ENCODE measurements around the gene TRIM71. TPM values are rescaled to one million over a fixed set of nuclear protein-coding genes. Genes with fewer than 3 reads are reported as not detected.

The TRIM71 gene
- total RNA-seq, 1 donor from 2014 or later = 0.52 TPM

DNA sequence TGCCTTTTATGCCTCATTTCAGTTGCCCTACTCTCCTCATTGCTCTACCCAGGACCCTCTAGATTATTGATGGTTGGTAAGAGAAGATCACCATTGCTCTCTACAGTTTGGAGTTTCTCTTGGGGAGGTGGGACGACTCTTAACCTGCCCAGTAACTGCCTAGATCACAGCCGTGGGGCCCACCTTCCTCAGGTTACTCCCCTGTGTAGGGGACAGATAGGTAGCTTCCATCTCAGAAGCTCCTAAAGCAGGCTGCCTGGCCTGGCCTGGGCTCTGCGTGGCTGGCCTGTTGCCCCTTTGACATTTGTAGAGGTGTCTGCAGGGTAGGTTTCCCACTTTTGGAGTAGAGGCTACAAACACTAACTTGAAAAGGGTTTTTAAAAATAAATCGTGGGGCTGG lies 42.7 kb downstream of the TRIM71 start:
- no peaks in the 10 kb centered on the region for H3K9me3 ChIP-seq (ENCODE audit: control insufficient read depth in 3 of 3, low read length in 3 of 3)
- no peak overlapping the region for H3K9ac ChIP-seq (ENCODE audit: low read depth in 1 of 3, low read length in 3 of 3)
- no peak overlapping the region for H3K4me3 ChIP-seq (ENCODE audit: low read length in 3 of 3)
- H3K36me3 ChIP-seq (ENCODE audit: control insufficient read depth in 3 of 3, insufficient read depth in 3 of 3, low read length in 3 of 3) = no peaks in the 10 kb centered on the region
- no peaks in the 10 kb centered on the region for H3K4me1 ChIP-seq (ENCODE audit: control insufficient read depth in 3 of 3, insufficient read depth in 3 of 3, low read length in 3 of 3)
- no peak overlapping the region for H3K27ac ChIP-seq (ENCODE audit: low read depth, low read length)
- peaks cover 0 to 2% (median 0%) of the 10 kb centered on the region in 3 donors for H3K27me3 ChIP-seq (ENCODE audit: control insufficient read depth in 3 of 3, insufficient read depth in 3 of 3, low read length in 3 of 3)

DNA sequence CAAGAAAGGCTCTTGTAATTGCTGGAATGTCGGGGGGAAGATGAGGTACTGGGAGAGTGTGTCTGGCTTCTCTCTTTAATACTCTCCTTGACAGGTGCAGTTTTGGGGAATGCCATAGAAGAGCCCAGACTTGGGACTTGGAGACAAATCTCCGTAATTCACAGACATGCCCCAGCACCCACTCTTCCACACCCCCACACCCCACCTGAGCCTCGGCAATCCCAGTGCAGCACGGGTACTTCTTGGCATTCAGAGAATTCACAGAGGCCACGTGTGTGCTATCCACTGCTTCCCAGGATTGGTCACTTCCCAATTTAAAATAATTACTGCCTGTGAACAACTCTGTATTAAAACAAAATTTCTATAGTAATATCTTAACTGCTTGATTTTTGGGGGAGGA lies 43.9 kb downstream of the TRIM71 start:
- peaks cover 0 to 3% (median 2%) of the 10 kb centered on the region in 3 donors for H3K27me3 ChIP-seq (ENCODE audit: control insufficient read depth in 3 of 3, insufficient read depth in 3 of 3, low read length in 3 of 3)
- no peak overlapping the region for H3K9ac ChIP-seq (ENCODE audit: low read depth in 1 of 3, low read length in 3 of 3)
- H3K27ac ChIP-seq (ENCODE audit: low read depth, low read length) = no peak overlapping the region
- no peak overlapping the region for H3K4me3 ChIP-seq (ENCODE audit: low read length in 3 of 3)
- no peaks in the 10 kb centered on the region for H3K4me1 ChIP-seq (ENCODE audit: control insufficient read depth in 3 of 3, insufficient read depth in 3 of 3, low read length in 3 of 3)
- H3K36me3 ChIP-seq (ENCODE audit: control insufficient read depth in 3 of 3, insufficient read depth in 3 of 3, low read length in 3 of 3) = no peaks in the 10 kb centered on the region
- H3K9me3 ChIP-seq (ENCODE audit: control insufficient read depth in 3 of 3, low read length in 3 of 3) = no peaks in the 10 kb centered on the region

GRCh38 chr3:32862247-32862935 lies 44.6 kb downstream of the TRIM71 start:
- no peaks in the 10 kb centered on the region for H3K36me3 ChIP-seq (ENCODE audit: control insufficient read depth in 3 of 3, insufficient read depth in 3 of 3, low read length in 3 of 3)
- H3K4me3 ChIP-seq (ENCODE audit: low read length in 3 of 3) = no peak overlapping the region
- H3K27me3 ChIP-seq (ENCODE audit: control insufficient read depth in 3 of 3, insufficient read depth in 3 of 3, low read length in 3 of 3) = peaks cover 0 to 3% (median 2%) of the 10 kb centered on the region in 3 donors
- H3K4me1 ChIP-seq (ENCODE audit: control insufficient read depth in 3 of 3, insufficient read depth in 3 of 3, low read length in 3 of 3) = no peaks in the 10 kb centered on the region
- H3K9ac ChIP-seq (ENCODE audit: low read depth in 1 of 3, low read length in 3 of 3) = no peak overlapping the region
- H3K27ac ChIP-seq (ENCODE audit: low read depth, low read length) = no peak overlapping the region
- no peaks in the 10 kb centered on the region for H3K9me3 ChIP-seq (ENCODE audit: control insufficient read depth in 3 of 3, low read length in 3 of 3)

DNA sequence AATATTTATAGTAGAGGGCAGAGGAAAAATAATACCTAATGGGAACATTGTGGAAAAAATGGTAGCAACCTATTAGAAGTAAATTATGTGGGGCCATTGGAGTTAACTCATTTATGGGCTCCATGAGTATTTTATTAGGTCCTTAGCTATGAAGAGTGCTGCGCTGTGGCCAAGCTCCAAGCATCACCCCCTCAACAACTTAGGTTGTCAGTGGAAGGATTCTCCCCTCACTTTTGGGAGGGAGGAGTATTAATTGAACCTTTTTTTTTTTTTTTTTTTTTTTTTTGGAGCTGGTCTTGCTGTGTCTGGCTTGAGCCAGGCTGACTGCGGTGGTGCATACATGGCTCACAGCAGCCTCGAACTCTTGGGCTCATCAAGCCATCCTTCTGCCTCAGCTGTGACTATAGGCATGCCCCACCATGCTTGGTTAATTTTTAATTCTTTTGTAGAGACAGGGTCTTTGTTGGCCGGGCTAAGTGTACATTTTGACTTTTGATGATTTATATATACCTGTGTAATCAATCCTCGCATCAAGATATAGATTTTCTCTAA lies 45.2 kb downstream of the TRIM71 start:
- no peak overlapping the region for H3K4me3 ChIP-seq (ENCODE audit: low read length in 3 of 3)
- H3K27ac ChIP-seq (ENCODE audit: low read depth, low read length) = no peak overlapping the region
- H3K9me3 ChIP-seq (ENCODE audit: control insufficient read depth in 3 of 3, low read length in 3 of 3) = no peaks in the 10 kb centered on the region
- no peaks in the 10 kb centered on the region for H3K36me3 ChIP-seq (ENCODE audit: control insufficient read depth in 3 of 3, insufficient read depth in 3 of 3, low read length in 3 of 3)
- H3K27me3 ChIP-seq (ENCODE audit: control insufficient read depth in 3 of 3, insufficient read depth in 3 of 3, low read length in 3 of 3) = peaks cover 0 to 3% (median 2%) of the 10 kb centered on the region in 3 donors
- no peaks in the 10 kb centered on the region for H3K4me1 ChIP-seq (ENCODE audit: control insufficient read depth in 3 of 3, insufficient read depth in 3 of 3, low read length in 3 of 3)
- H3K9ac ChIP-seq (ENCODE audit: low read depth in 1 of 3, low read length in 3 of 3) = no peak overlapping the region

- Histone ChIP-seq H3K4me3 (ENCODE audit: low read length in 3 of 3) (no peak overlapping the region), H3K9me3 (ENCODE audit: control insufficient read depth in 3 of 3, low read length in 3 of 3) (no peaks in the 10 kb centered on the region), H3K27ac (ENCODE audit: low read depth, low read length) (no peak overlapping the region), H3K4me1 (ENCODE audit: control insufficient read depth in 3 of 3, insufficient read depth in 3 of 3, low read length in 3 of 3) (no peaks in the 10 kb centered on the region), H3K27me3 (ENCODE audit: control insufficient read depth in 3 of 3, insufficient read depth in 3 of 3, low read length in 3 of 3) (peaks cover 0 to 3% (median 0%) of the 10 kb centered on the region in 3 donors), H3K36me3 (ENCODE audit: control insufficient read depth in 3 of 3, insufficient read depth in 3 of 3, low read length in 3 of 3) (no peaks in the 10 kb centered on the region), H3K9ac (ENCODE audit: low read depth in 1 of 3, low read length in 3 of 3) (no peak overlapping the region)
Measured at GRCh38 chr3:32865383-32865782, 47.6 kb downstream of the TRIM71 start.

DNA sequence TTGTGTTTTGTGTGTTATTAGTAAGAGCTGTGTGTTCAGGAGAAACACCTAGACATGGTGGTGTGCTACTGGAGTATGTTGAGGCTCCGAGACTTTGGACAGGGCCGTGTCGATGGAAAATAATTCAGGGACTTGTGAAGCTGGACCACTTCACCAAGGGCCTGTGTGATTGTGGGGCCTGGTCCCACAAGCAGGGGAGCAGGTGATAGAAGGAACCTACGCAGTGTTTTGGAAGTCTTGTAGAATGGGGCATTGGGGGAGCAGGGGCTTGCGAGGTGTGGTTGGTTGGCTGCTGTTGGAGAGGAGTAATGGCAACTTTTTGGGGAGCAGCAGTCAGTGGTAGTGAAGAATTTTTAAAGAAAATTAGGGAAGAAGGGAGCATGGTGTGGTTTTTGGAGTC lies 48.7 kb downstream of the TRIM71 start:
- Histone ChIP-seq H3K36me3 (ENCODE audit: control insufficient read depth in 3 of 3, insufficient read depth in 3 of 3, low read length in 3 of 3) (no peaks in the 10 kb centered on the region), H3K4me1 (ENCODE audit: control insufficient read depth in 3 of 3, insufficient read depth in 3 of 3, low read length in 3 of 3) (no peaks in the 10 kb centered on the region), H3K27me3 (ENCODE audit: control insufficient read depth in 3 of 3, insufficient read depth in 3 of 3, low read length in 3 of 3) (peaks cover 0 to 3% (median 0%) of the 10 kb centered on the region in 3 donors), H3K9me3 (ENCODE audit: control insufficient read depth in 3 of 3, low read length in 3 of 3) (no peaks in the 10 kb centered on the region), H3K4me3 (ENCODE audit: low read length in 3 of 3) (no peak overlapping the region), H3K9ac (ENCODE audit: low read depth in 1 of 3, low read length in 3 of 3) (no peak overlapping the region), H3K27ac (ENCODE audit: low read depth, low read length) (no peak overlapping the region)

GRCh38 chr3:32867954-32868353 lies 50.2 kb downstream of the TRIM71 start:
- peaks cover 0 to 3% (median 0%) of the 10 kb centered on the region in 3 donors for H3K27me3 ChIP-seq (ENCODE audit: control insufficient read depth in 3 of 3, insufficient read depth in 3 of 3, low read length in 3 of 3)
- H3K4me1 ChIP-seq (ENCODE audit: control insufficient read depth in 3 of 3, insufficient read depth in 3 of 3, low read length in 3 of 3) = peaks cover 4 to 6% (median 5%) of the 10 kb centered on the region in 3 donors
- no peak overlapping the region for H3K9ac ChIP-seq (ENCODE audit: low read depth in 1 of 3, low read length in 3 of 3)
- H3K27ac ChIP-seq (ENCODE audit: low read depth, low read length) = no peak overlapping the region
- no peaks in the 10 kb centered on the region for H3K9me3 ChIP-seq (ENCODE audit: control insufficient read depth in 3 of 3, low read length in 3 of 3)
- H3K4me3 ChIP-seq (ENCODE audit: low read length in 3 of 3) = no peak overlapping the region
- no peaks in the 10 kb centered on the region for H3K36me3 ChIP-seq (ENCODE audit: control insufficient read depth in 3 of 3, insufficient read depth in 3 of 3, low read length in 3 of 3)

DNA sequence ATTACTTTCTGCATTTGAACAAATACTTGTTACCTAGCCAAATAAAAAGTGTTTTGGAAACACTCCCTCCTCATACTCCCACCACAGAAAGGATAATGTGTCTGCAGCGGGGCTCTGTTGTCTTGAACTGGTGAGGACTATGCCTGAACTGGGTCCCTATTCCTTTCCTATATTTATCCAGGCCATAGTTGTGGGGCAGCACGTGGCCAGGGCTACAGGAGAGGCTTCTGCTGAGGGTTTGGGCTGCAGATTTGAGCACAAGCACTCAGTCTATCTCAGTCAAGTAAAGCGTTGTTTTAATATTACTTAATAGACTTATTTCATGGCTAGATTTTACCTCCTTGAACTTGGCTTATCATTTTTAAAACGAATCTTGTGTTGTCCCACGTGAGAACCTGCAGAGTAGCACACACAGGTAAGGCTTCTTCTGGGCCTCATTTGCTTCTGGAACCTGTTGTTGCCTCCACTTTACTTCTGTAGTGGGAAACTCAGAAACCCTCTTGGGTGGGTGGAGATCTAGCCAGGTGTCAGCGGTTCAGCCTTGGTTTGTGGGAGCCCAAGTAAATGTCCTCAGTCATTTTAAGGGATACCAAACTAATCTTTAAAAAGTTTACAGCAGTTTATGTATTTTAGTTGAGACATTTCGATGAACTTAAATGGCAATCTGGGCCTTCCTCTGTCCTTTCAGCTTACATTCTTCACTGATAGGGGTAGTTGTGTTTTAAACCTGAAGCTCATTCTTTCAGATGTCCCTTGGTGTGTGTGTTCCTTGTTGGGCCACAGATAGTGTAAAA lies 51.1 kb downstream of the TRIM71 start:
- Histone ChIP-seq H3K27me3 (ENCODE audit: control insufficient read depth in 3 of 3, insufficient read depth in 3 of 3, low read length in 3 of 3) (peaks cover 0 to 3% (median 0%) of the 10 kb centered on the region in 3 donors), H3K36me3 (ENCODE audit: control insufficient read depth in 3 of 3, insufficient read depth in 3 of 3, low read length in 3 of 3) (no peaks in the 10 kb centered on the region), H3K27ac (ENCODE audit: low read depth, low read length) (no peak overlapping the region), H3K4me1 (ENCODE audit: control insufficient read depth in 3 of 3, insufficient read depth in 3 of 3, low read length in 3 of 3) (peaks cover 12 to 15% (median 14%) of the 10 kb centered on the region in 3 donors), H3K9me3 (ENCODE audit: control insufficient read depth in 3 of 3, low read length in 3 of 3) (no peaks in the 10 kb centered on the region), H3K4me3 (ENCODE audit: low read length in 3 of 3) (no peak overlapping the region), H3K9ac (ENCODE audit: low read depth in 1 of 3, low read length in 3 of 3) (no peak overlapping the region)

GRCh38 chr3:32869513-32870047 lies 51.8 kb downstream of the TRIM71 start:
- Histone ChIP-seq H3K36me3 (ENCODE audit: control insufficient read depth in 3 of 3, insufficient read depth in 3 of 3, low read length in 3 of 3) (no peaks in the 10 kb centered on the region), H3K27me3 (ENCODE audit: control insufficient read depth in 3 of 3, insufficient read depth in 3 of 3, low read length in 3 of 3) (peaks cover 0 to 3% (median 0%) of the 10 kb centered on the region in 3 donors), H3K4me3 (ENCODE audit: low read length in 3 of 3) (no peak overlapping the region), H3K27ac (ENCODE audit: low read depth, low read length) (no peak overlapping the region), H3K4me1 (ENCODE audit: control insufficient read depth in 3 of 3, insufficient read depth in 3 of 3, low read length in 3 of 3) (peaks cover 13 to 18% (median 17%) of the 10 kb centered on the region in 3 donors), H3K9ac (ENCODE audit: low read depth in 1 of 3, low read length in 3 of 3) (no peak overlapping the region), H3K9me3 (ENCODE audit: control insufficient read depth in 3 of 3, low read length in 3 of 3) (no peaks in the 10 kb centered on the region)

Data from skeletal muscle tissue (tissue), 4 donors.